Activated CD4-positive, CD25-positive, alpha-beta regulatory T cell treated with anti-CD3 and anti-CD28 coated beads, Interleukin-2, amount 50 U/mL, for 16 hours (primary cell): Measurements from ENCODE around the gene BICD1.

Experiments used
- DNase-seq: peaks from one replicate; pipeline ENCODE4 v3.0.0-alpha.2; 2020; ENCODE audit warnings: low read depth, low spot score

The BICD1 gene

GRCh38 chr12:32400866-32401265 is 294.2 kb downstream of the BICD1 start:
- no peak for DNase-seq

- DNase-seq, result no peak
These were observed 295.5 kb downstream of the BICD1 start for GRCh38 chr12:32402170-32402569.

GRCh38 chr12:32402946-32403345 is 296.3 kb downstream of the BICD1 start:
- DNase-seq, result no peak

GRCh38 chr12:32407795-32408194 is 301.1 kb downstream of the BICD1 start:
- DNase-seq, result no peak

- no peak for DNase-seq
These were observed 306.8 kb downstream of the BICD1 start for GRCh38 chr12:32413412-32413811.

GRCh38 chr12:32418221-32418620 is 311.6 kb downstream of the BICD1 start:
- no peak for DNase-seq

- DNase-seq, result no peak
These were observed 312.4 kb downstream of the BICD1 start for GRCh38 chr12:32418903-32419519.

GRCh38 chr12:32419520-32419960 is 312.9 kb downstream of the BICD1 start:
- DNase-seq, result no peak

- no peak for DNase-seq
These were observed 313.7 kb downstream of the BICD1 start for GRCh38 chr12:32420356-32420755.

- DNase-seq, result no peak
These were observed 316.9 kb downstream of the BICD1 start for GRCh38 chr12:32423559-32423958.

GRCh38 chr12:32431025-32431424 is 324.4 kb downstream of the BICD1 start:
- no peak for DNase-seq
